Measurements from ENCODE around the gene MAN1C1.

GRCh38 chr1:25819491-25820246 lies 203.1 kb downstream of the MAN1C1 start, which contains the start of gene MTFR1L:
- TF ChIP-seq CTCF (IDR thresholded peaks at IDR 0.05): no peak
- TF ChIP-seq POLR2AphosphoS5 (IDR thresholded peaks at IDR 0.05): peak; percentile 90 to 98 (median 96)

Measured in sigmoid colon (tissue), 4 donors.